GM18951 (cell line): ENCODE results near the gene AGR3.

Experiments
- POLR2A ChIP-seq: IDR thresholded peaks from 4 replicates; pipeline ENCODE4 v1.6.1; 2011; ENCODE audit warnings: mild to moderate bottlenecking; ENCODE audit not compliant: insufficient read length, insufficient read depth; ENCODE audit errors: extremely low read depth
- in situ Hi-C: fragments of 300-500 bp; cut with MboI; formaldehyde crosslinking; loops from one replicate; pipeline ENCODE4 v1.12.0; 2022; ENCODE audit warnings: low sequenced_read_pairs, mixed read lengths, inconsistent platforms; ENCODE audit not compliant: unreplicated experiment

Gene AGR3

DNA sequence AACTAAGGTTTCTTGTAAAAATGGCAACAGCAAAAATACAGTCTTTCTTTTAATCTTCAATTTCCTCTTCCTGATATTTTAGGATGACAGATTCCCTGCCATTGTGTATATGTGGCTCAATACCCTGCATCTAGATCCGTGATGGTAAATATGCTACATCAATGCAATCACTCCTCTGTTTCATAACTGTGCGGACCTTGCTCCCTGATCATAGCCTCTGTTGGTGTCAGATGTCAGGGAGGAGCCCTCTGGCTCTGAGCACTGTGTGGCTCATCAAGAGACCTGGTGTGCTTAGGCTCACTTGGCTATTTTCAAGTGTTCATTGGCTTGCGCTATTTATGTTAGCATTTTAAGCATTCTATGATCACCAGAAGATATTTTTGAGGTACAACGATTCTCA lies 33.0 kb upstream of the AGR3 start:
- in situ Hi-C loops = no loop called here

DNA sequence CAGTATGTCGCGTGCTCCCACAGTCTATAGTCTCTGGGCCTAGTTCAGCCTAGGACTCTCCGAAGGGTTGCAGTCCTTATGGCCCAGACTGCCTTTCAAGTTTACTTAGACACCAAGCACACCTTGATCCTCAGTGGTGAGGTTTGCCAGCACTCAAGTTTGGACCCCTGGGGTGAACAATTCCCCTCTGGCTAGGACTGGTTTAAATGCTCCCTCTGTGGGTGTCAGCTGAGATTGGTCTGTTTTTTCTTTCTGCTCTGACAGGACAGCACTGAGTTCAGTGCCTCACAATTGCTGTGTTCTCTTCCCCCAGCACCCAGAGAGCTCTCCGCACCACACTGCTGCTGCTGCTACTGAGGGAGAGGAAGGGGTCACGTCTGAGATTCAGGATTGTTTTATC lies 31.9 kb upstream of the AGR3 start:
- in situ Hi-C loops = no loop called here
- no peak for TF ChIP-seq POLR2A

More for the DNA sequence above, 33.0 kb upstream of the AGR3 start:
- TF ChIP-seq POLR2A = no peak

DNA sequence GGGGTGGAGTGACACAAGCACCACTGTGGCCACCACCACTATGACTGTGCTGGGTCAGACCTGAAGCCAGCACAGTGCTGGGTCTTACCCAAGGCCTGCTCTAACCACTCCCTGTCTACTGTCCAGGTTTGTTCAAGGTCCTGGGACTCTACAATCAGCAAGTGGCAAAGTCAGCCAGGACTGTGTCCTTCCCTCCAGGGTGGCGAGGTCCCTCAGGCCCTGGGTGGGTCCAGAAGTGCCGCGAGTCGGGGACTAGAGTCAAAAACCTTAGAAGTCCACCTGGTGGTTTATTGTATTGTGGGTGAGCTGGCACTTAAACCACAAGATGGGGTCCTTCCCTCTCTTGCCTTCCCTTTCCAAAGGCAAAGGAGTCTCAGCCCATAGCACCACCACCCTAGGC lies 30.8 kb upstream of the AGR3 start:
- in situ Hi-C loops = no loop called here
- TF ChIP-seq POLR2A = no peak

DNA sequence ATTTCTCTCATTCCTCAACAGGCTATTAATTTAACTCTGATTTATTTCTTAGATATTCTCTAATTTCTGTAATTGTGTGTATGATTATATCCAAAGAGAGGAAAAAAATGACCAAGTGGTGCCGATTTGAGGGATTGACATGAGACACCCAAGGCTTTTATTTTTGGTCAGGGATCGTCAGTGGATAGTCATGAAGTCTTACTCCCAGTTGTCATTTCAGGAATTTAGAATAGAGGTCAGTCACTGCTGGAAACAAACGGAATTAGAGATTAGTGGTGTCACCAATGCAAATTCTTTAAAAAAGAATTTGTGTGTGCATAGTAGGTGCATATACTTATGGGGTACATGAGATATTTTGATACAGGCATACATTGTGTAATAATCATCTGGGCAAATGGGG lies 26.8 kb upstream of the AGR3 start:
- in situ Hi-C loops = no loop called here
- TF ChIP-seq POLR2A = no peak

DNA sequence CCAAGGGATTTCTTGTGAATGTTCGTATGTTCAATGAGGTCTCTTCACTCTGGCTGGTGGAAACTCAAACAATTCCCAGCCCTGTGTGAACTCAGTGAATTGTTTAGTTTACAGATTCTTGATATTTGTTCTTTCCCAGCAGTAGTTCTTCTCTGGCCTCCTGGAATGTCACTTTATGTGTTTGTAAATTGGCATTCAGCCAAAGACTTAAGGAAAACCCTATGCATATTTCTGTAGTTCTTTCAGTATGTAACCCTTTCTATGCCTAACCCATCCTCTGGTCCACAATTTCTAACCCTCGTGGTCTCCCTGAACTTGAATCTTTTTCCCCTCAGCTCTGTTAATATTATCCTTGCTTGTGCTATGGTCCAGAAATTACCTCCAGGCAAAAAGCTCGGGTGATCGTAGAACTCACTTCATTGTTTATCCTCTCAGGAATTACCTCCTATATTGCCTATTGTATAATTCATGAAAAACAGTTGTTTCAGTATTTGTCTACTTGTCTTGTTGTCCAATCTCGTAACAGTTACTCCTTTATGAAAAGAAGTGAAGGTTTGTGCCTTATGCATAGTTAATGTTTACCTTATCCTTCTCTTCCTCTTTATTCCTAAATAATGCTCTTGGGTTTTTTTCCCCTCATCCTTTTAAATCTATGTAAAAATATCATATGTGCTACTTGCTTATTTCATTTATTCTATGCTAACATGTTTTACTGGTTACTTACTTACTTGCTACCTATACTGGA lies 23.7 kb upstream of the AGR3 start:
- no peak for TF ChIP-seq POLR2A
- in situ Hi-C loops = no loop called here

DNA sequence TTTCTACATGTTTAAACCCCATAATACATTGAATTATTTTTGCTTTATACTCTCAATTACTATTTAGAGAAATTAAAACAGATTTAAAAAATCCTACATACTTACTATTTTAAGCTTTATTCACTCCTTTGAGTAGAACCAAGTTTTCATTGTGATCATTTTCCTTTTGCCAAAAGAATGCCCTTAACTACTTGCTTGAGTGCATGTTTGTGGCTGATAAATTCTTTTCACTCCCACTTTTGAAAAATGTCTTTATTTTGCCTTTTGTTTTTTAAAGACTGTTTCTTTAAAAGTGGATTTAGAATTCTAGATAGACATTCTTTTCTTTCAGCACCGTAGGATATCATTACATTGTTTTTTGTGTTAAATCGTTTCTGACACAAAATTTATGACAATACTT lies 22.3 kb upstream of the AGR3 start:
- no peak for TF ChIP-seq POLR2A
- in situ Hi-C loops = no loop called here

DNA sequence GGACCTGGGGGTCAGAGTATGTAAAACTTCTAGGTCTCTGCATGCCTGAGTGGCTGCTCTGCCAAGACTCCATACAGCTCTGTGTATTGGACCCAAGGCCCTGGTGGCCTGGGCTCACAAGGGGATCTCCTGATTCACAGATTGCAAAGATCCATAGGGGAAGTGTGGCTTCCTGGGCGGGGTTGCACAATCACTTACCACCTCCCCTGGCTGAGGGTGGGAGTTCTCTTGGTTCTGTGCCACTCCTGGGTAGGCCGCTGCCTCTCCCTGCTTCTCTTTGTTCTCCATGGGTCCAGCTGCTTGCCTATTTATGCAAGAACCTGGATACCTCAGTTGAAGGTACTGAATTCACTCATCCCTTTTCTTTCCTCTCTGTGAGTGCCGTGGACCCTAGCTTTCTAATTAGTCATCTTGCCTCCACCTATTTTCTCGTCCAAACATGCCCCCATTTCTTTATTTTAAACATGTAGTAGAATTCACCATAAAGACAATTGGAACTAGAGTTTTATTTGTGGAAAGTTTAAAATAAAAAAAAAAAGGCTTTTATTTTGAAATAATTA lies 18.5 kb upstream of the AGR3 start:
- in situ Hi-C loops = no loop called here

DNA sequence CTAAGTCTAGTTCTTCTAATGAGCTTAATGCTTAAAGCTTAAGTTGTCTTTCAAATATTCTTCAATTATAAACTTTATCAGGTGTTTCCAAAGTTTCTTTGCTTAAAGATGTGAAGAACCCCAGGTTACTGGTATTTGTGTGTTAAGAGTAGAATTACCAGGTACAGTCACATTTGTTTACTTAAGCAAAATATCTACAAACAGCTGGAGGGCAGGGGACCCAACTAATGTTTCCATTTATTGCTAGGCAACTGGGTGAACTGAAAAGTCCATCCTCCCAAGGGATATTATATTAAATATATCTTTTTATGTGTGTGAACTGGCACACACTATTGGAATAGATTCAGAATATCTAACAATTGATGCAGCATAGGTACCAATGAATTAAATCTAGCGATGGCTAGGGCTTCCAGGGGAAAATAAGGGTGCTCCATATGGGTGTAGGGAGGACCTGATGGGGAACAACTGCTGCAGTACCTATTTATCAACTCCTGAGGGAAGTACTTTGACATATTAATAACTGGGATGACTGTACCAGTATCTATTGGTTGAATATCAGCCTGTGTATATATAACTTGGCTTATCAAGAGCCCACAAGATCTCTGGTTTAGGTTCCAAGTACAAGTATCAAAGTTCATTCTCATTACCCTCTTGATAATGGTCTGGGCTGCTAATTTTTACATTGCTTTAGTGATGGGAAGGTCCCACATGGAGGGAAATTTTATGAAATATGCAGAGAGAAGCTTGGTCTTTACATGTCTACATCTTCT lies 10.3 kb upstream of the AGR3 start:
- in situ Hi-C loops = no loop called here
- no peak for TF ChIP-seq POLR2A

More for the DNA sequence above, 18.5 kb upstream of the AGR3 start:
- TF ChIP-seq POLR2A = no peak

DNA sequence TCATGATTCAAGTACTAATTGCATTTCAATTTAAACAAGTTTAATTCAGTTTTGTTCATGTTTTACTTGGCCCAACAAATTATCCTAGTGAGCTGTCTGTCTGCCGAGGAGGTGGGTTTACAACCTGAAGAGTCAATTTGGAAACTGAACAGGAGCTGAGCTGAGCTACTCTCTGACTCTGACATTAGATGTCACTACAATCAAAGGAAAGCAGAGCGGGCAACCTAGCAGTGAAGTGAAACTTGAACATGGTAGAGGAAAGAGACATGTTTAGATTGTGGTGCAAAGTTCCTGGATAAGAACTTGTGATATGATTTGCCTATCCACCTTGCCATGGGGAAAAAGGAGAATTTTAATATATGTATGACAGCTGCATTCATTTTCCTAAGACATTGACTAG lies 9.6 kb upstream of the AGR3 start:
- in situ Hi-C loops = no loop called here
- TF ChIP-seq POLR2A = no peak

DNA sequence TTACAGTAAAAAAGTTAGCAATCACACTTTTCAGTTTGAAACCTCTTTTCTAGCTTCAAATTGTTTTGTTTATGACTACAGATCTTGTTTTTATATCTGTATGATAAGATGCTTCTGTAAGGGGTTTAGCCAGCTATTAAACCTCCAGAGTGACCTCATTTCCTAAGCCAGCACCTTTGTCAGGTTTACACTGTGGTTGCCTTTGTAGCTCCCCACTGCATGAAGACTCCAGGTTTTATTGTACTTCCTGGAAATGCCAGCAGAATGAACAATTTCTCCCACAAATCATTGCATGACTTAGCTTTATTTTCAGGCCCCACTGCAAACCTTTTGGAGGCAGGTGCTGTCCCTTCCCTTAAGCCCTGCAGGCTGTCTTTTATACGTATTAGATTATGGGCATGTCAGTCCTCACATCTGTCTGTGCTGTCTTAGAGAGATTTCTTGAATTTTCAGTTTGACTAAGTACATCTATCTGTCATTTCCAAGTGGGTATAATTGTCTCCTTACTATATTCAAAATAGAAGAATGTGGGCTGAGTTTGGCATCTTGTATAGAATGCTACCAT lies 8.2 kb upstream of the AGR3 start:
- TF ChIP-seq POLR2A = no peak

DNA sequence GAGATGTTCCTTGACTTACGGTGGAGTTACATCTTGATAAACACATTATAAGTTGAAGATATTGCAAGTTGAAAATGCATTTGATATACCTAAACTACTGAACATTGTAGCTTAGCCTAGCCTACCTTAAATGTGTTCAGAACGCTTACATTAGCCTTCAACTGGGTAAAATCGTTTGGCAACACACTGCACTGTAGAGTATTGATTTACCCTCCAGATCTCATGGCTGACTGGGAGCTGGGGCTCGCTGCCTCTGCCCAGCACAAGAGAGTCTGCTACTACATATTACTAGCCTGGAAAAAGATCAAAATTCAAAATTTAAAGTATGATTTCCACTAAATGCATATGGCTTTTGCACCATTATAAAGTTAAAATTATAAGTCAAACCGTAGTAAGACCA lies 7.5 kb upstream of the AGR3 start:
- in situ Hi-C loops = no loop called here
- no peak for TF ChIP-seq POLR2A

More for the DNA sequence above, 8.2 kb upstream of the AGR3 start:
- in situ Hi-C loops = no loop called here

DNA sequence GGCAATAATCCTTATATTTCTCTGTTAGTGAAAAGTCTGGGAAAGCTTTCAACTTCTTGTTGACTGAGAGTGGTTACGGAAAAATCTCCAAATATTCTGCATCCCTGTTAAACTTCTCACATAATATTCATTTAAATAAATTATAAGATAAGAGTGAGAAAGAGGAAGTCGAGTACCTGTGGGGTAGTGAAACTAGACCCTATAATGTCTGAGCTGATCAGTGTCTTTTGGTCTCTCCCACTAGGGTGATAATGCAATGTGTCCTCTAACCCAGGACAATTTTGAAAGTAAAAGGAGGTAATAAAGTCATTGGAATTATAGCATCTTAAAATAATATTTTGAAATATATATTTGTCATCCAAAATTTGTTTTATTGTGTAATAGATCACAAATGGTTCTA lies 2.1 kb upstream of the AGR3 start:
- no peak for TF ChIP-seq POLR2A
- in situ Hi-C loops = no loop called here

DNA sequence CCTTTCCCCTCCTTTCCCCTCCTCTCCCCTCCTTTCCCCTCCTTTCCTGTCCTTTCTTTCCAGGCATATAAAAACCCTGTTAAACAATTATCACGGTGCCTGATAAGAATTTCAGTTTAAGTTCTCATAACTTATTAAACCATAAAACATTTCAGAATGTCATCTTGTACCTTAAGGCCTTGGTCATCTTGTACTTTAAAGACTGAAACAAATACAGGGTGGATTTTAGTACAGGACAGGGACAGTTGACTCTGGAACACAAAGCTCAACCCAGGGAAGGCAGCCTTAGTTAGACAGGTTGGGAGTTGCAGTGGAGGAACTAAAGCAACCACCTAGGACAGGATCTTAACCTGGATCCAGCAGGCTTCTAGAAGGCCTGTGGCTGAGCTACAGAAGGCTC lies 1.2 kb downstream of the AGR3 start:
- TF ChIP-seq POLR2A = no peak

DNA sequence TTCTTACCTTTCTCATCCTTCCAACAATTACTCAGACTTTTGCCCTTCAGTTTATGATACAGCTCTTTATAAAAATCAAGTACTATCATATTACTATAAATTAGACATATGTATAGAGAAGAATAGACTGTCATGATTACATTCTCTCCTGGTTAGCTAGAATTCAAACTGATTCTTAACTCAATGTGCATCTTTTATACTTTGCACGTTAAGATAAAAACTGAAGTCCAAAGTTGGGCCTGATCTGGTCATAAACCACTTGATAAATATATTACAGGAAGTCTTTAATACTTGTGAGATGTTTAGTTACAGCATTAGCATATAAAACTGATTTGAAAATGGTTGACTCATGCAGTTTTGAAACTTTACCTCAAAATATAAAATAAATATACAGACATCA lies 2.6 kb downstream of the AGR3 start:
- in situ Hi-C loops = no loop called here
- TF ChIP-seq POLR2A = no peak

More for the DNA sequence above, 1.2 kb downstream of the AGR3 start:
- in situ Hi-C loops = no loop called here

DNA sequence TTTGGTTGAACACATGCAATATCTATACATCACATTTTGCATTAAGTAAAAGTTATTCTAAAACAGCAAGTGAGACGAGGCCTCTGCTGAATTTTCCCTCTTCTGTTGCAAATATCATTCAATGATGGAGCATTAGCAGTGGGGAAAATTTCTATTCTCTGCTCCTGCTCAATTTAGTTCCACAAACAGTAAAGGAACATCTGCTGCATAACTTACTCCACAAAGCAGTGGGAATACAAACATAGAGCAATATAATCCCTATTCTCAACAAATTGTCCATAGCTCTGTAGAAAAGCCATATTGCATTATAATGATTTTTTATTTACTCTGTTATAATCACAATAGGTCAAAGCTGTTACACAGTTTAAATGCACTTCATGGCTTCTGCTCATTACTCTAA lies 5.9 kb downstream of the AGR3 start:
- in situ Hi-C loops = no loop called here
- TF ChIP-seq POLR2A = no peak
